HEK293T (cell line): ENCODE results near the gene NPPC.

ENCODE experiments used
- ARNT ChIP-seq: fragments of 450-650 bp; IDR thresholded peaks from 2 replicates; pipeline ENCODE4 v1.6.1; 2017; ENCODE audit warnings: mild to moderate bottlenecking
- BHLHE40 ChIP-seq: fragments of 450-650 bp; IDR thresholded peaks from 2 replicates; pipeline ENCODE4 v1.6.1; 2016; ENCODE audit warnings: mild to moderate bottlenecking, moderate library complexity, borderline replicate concordance
- CTBP1 ChIP-seq: fragments of 450-650 bp; IDR thresholded peaks from 2 replicates; pipeline ENCODE4 v1.6.1; 2016; ENCODE audit warnings: borderline replicate concordance
- FOXA1 ChIP-seq: fragments of 450-650 bp; IDR thresholded peaks from 2 replicates; pipeline ENCODE4 v1.6.1; 2016; ENCODE audit warnings: mild to moderate bottlenecking
- FOXK2 ChIP-seq: fragments of 450-650 bp; IDR thresholded peaks from 2 replicates; pipeline ENCODE4 v1.6.1; 2016; ENCODE audit warnings: mild to moderate bottlenecking
- FOXM1 ChIP-seq: fragments of 450-650 bp; IDR thresholded peaks from 2 replicates; pipeline ENCODE4 v1.6.1; 2017; ENCODE audit warnings: mild to moderate bottlenecking, borderline replicate concordance
- L3MBTL2 ChIP-seq: fragments of 450-650 bp; conservative IDR thresholded peaks from 2 replicates; pipeline ENCODE4 v1.6.1; 2016; ENCODE audit warnings: mild to moderate bottlenecking
- LEF1 ChIP-seq: fragments of 450-650 bp; IDR thresholded peaks from 2 replicates; pipeline ENCODE4 v1.6.1; 2017; ENCODE audit warnings: mild to moderate bottlenecking, borderline replicate concordance
- SP1 ChIP-seq: fragments of 450-650 bp; IDR thresholded peaks from 2 replicates; pipeline ENCODE4 v1.6.1; 2017
- SUZ12 ChIP-seq: fragments of 450-650 bp; IDR thresholded peaks from 2 replicates; pipeline ENCODE4 v1.6.1; 2016; ENCODE audit warnings: mild to moderate bottlenecking
- TARDBP ChIP-seq: fragments of 450-650 bp; IDR thresholded peaks from 2 replicates; pipeline ENCODE4 v1.6.1; 2016
- ZNF384 ChIP-seq: fragments of 450-650 bp; IDR thresholded peaks from 2 replicates; pipeline ENCODE4 v1.6.1; 2016
- TF ChIP-seq, protein P1 (sequence below): fragments of 450-650 bp; IDR thresholded peaks from 2 replicates; pipeline ENCODE4 v1.6.1; 2016

DNA sequence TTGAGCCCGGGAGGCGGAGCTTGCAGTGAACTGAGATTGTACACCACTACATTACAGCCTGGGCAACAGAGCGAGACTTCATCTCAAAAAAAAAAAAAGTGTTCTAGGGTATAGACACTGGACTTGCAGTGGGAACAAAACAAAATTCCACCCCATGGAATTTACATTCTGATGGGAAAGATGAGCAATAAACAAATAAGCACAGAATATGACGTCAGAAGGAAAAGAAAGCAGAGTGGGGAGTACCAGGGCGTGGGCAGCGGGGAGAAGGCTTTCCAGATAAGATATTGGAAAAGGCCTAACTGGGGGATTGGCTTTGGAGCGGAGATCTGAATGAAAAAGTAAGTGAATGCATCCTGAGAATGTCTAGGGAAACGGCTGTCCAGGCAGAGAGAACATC is 17.6 kb downstream of the NPPC start:
- TF ChIP-seq ZNF384 (no peak), TARDBP (no peak), L3MBTL2 (no peak), FOXA1 (no peak), BHLHE40 (no peak), ARNT (no peak), FOXM1 (no peak), CTBP1 (no peak), SP1 (no peak), SUZ12 (no peak), FOXK2 (no peak), LEF1 (no peak)
- TF ChIP-seq, protein P1, sequence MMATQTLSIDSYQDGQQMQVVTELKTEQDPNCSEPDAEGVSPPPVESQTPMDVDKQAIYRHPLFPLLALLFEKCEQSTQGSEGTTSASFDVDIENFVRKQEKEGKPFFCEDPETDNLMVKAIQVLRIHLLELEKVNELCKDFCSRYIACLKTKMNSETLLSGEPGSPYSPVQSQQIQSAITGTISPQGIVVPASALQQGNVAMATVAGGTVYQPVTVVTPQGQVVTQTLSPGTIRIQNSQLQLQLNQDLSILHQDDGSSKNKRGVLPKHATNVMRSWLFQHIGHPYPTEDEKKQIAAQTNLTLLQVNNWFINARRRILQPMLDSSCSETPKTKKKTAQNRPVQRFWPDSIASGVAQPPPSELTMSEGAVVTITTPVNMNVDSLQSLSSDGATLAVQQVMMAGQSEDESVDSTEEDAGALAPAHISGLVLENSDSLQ, result no peak
